NOMO-1 treated with DMSO at 0.1 percent for 48 hours (cell line): ENCODE data around the gene MBD5.
"Not testable (repeated sequence)": the region's sequence is repeated elsewhere in the genome, so short reads cannot be mapped to it uniquely, and the experiment has no call there.

ENCODE experiments used
- DNase-seq: peaks from one replicate; lab custom pipeline; 2025; ENCODE audit not compliant: unreplicated experiment; lab: John Stamatoyannopoulos, UW

The MBD5 gene

DNA sequence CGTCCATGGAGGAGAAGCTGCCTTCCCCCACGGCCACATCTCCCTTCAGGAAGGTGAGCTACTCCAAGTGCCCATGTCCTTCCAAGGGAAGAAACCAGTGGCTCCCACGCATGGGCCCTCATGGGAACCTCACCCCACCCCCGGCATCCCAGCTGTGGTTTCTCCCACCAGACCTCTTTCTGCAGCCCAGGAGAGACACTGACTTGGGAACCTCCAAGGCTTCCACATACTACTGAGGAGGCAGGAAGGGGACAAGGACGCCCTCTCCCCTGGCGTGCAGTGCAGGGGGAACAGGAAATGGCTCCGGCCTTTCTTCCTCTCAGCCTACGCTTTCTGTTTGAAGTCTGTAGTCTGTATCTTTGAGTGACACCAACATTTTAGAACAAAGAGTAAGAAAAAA, 519.1 kb downstream of the MBD5 start:
- DNase-seq, result no peak

- no peak for DNase-seq
These were observed 520.9 kb downstream of the MBD5 start for GRCh38 chr2:148541792-148542191.

GRCh38 chr2:148542614-148543013, 521.7 kb downstream of the MBD5 start:
- no peak for DNase-seq

DNA sequence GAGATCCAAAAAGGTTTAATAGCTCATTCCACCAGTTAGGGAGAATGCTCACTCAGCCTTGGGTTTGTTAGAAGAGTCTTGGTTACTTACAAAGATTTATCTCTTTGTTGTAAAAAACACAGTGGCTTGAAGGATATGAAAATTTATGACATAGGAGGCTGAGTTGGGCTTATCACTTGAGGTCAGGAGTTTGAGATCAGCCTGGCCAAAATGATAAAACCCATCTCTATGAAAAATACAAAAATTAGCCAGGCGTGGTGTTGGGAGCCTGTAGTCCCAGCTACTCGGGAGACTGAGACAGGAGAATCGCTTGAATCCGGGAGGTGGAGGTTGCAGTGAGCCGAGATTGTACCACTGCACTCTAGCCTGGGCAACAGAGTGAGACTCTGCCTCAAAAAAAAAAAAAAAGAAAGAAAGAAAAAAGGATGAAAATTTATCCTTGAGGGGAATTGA, 522.2 kb downstream of the MBD5 start:
- DNase-seq, result not testable (repeated sequence)

- peak; percentile 40 for DNase-seq
These were observed 524.7 kb downstream of the MBD5 start for GRCh38 chr2:148545390-148546256.

GRCh38 chr2:148546270-148546669, 525.4 kb downstream of the MBD5 start:
- peak; percentile 56 for DNase-seq

DNA sequence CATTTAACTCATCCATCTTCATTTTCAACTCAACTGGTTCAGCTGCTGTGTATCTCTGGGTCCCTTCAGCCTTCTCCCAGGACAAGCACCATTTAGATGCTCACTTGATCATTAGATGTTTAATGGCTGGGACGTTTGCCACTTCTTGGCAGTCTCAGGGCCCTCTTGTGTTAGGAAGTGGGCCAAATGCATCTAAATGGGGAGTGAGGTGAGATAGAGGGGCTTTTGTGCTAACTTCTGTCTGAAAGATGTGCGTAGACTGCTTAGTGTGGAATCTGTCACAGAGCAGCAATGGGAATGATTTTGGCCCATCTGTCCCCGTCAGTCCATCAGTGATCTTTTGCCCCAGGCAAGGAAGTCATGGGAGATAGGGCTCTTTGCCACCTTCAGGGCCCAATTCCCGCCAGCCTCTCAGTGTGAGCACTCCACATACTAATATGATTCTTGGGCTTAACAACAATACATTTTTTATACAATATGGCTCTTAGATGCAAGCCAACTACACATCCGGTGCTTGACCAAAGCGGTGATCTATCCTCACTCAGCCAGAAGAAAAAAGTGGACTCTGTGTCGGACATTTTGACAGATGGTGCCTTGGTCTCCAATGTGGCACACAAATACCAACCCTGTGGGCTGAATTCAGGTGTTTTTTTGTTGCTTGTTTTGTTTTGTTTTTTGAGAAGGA, 528.0 kb downstream of the MBD5 start:
- DNase-seq, result no peak

DNA sequence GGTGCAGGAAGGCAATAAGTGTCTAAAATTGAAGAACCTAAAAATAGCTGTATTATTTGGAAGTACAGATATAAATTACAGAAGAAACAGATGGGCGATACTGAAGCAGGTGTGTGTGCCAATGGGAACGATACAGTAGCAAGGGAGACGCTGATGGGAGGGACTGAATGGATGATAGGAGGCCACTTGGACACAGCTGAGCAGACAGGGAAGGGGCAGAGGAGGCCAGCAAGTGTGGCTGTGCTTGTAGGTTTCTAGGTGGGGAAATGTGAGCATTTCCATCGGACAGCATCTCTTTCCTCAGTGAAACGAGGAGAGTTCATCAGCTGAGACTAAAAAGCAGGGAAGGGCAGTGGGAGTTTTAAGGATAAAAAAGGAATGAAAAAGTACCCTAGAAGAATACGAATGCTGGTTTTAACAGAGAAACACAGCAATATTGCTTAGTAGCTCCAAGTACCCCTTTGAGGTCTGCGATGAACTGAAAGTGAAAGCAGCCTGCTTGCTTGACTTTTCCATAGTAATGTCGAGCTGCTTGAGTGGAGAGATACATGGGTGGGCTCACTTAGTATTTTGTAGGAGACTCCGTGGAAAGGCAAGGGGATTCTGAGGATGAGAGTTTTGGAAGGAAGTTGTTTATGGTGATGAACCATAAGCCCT, 531.9 kb downstream of the MBD5 start:
- DNase-seq, result peak; percentile 44

- DNase-seq, result no peak
These were observed 532.5 kb downstream of the MBD5 start for GRCh38 chr2:148553332-148553887.

DNA sequence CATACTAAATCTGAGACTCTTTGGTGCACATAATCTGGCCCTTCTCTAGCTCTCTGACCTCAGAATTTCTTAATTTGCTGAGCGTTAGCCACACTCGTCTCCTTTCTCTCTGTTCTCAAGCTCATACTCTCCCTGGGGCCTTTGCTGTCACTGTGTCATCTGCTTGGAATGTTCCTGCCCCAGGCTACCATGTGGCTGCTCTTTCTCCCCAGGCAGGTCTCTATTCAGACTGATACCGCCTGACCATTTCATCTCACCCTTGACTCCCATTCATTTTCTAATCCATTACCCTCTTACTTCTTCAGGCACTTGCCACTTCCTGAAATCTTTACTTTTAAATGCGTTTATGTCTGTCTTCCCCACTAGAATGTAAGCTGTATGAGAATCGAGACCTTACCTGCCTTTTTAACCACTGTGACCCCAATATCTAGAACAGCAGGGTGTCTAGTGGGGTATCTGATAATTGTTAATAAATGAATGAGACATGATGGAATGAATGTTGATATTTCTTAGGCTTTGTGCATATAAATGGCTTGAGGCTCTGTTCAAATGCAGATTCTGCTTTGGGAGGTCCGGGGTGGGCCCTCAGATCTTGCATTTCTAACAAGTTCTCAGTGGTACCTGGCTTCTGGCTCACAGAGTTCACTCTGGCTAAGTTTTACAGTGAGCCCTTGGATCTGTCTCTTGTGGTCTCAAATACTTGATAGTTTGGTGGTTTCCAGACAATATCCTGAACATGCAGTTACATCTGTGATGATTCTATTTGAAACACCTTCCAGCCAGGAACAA, 533.8 kb downstream of the MBD5 start:
- no peak for DNase-seq

DNA sequence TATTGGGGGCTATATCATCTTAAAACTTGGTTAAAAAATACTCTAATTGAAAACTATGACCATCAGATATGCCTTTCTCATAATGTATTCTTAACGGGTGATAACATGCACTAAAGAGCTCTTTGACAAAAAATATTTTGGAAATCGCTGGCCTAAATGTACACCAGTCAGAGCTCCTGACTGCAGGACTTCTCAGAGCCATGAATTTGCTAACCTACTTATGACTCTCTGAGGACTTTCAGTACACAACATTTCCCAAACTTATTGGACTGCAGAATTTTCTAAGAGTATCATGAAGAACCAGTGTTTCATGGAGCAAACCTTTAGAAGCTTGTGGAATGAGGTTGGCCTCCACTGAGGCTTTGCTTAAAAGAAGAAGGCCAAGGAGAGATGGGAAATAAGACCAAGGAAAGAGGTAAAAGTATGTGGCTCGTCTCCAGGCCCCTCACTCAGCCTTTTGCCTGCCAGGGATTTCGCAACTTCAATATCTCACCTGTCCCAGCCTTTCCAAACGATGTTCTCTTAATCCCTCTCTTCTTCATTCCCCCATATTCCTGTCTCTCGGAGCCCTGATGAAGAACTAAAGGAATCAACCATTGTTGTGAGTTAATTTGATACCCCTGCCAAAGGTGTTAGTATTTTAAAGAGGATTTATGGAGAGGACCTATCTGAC, 534.9 kb downstream of the MBD5 start:
- DNase-seq, result no peak

DNA sequence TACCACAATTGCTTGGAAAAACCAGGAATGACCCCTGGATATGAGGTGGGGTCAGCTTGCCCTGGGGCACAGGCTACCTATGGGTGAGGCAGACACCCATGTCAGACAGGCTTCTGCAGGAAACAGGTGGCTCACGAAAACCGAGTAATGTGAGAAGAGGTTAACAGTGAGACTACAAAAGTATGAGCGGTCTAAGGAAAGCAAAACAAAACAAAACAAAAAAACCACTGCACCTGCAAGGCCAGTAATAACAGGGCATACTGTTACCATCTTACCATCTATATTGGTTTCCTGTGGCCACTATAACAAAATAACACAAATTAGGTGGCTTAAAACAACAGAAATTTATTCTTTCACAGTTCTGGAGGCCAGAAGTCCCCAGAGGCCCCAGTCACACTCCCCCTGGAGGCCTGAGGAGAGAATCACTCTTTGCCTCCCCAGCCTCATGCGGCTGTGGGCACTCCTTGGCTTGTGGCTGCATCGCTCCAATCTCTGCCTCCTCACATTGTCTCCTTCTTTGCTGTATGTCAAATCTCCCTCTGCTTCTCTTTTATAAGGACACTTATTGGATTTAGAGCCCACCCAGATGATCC, 537.0 kb downstream of the MBD5 start:
- DNase-seq, result no peak

- DNase-seq, result no peak
These were observed 539.6 kb downstream of the MBD5 start for GRCh38 chr2:148560496-148560895.

DNA sequence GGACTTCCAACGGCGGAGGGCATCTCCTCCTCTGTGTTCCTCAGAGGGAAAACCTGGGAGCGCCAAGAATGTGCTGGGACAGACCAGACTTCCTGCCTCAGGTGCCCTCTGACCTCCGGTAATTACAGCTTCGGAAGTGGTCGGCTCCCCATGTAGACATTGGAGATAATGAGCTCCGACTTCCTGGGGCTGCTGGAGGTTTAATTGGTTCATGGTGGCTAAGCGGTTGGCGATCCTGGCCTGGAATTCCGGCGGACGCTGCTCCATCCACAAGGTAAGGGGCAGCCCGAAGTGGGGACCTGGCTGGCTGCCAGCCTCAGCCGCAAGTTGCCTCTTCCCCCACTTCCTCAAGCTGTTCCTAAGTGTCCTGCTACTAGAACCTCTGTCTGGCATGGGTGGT, 540.5 kb downstream of the MBD5 start:
- DNase-seq, result no peak

GRCh38 chr2:148565272-148565894, 544.5 kb downstream of the MBD5 start:
- DNase-seq, result no peak
